GM12892 (cell line): ENCODE data around the gene KCNJ6.

Experiments
- POLR2A ChIP-seq: IDR thresholded peaks from 2 replicates; pipeline ENCODE4 v1.6.1; 2011; ENCODE audit warnings: low read depth, low read length, control low read depth
- POLR2AphosphoS5 ChIP-seq: IDR thresholded peaks from 2 replicates; pipeline ENCODE4 v1.6.1; 2011; ENCODE audit warnings: low read depth, low read length, control low read depth
- TAF1 ChIP-seq: IDR thresholded peaks from 2 replicates; pipeline ENCODE4 v1.6.1; 2011; ENCODE audit warnings: low read depth, mild to moderate bottlenecking, control low read depth, low read length, borderline replicate concordance

- TF ChIP-seq POLR2AphosphoS5 (no peak), POLR2A (no peak), TAF1 (no peak)
These were observed 39.7 kb downstream of the KCNJ6 start for GRCh38 chr21:37876561-37876960.
